BLaER1 treated with 17β-estradiol and CSF1 and Interleukin-3, amounts not matched to agents 10 nM and 100 nM (cell line): ENCODE measurements around the gene GAR1.

ENCODE experiments used
- H3K27ac ChIP-seq, 11 experiments: shearing (Covaris generic); formaldehyde crosslinking; 2 replicates each; pipeline ENCODE4 v1.8.1; 2022
- H3K27me3 ChIP-seq, 11 experiments: shearing (Covaris generic); formaldehyde crosslinking; 2 replicates each; pipeline ENCODE4 v1.8.1; 2022
- H3K36me3 ChIP-seq, 11 experiments: shearing (Covaris generic); formaldehyde crosslinking; 2 replicates each; pipeline ENCODE4 v1.8.1; 2022
- H3K4me1 ChIP-seq, 10 experiments: shearing (Covaris generic); formaldehyde crosslinking; 2 replicates each; pipeline ENCODE4 v1.8.1; 2022
- H3K4me2 ChIP-seq, 11 experiments: shearing (Covaris generic); formaldehyde crosslinking; 2 replicates each; pipeline ENCODE4 v1.8.1; 2022
- H3K4me3 ChIP-seq, 10 experiments: shearing (Covaris generic); formaldehyde crosslinking; 2 replicates each; pipeline ENCODE4 v1.8.1; 2022
- H3K9ac ChIP-seq, 11 experiments: shearing (Covaris generic); formaldehyde crosslinking; 2 replicates each; pipeline ENCODE4 v1.8.1; 2022
- H3K9me3 ChIP-seq, 11 experiments: shearing (Covaris generic); formaldehyde crosslinking; replicated peaks in 1 of 11; 2 replicates each; pipeline ENCODE4 v1.8.1; 2022
- H4K20me1 ChIP-seq, 11 experiments: shearing (Covaris generic); formaldehyde crosslinking; 2 replicates each; pipeline ENCODE4 v1.8.1; 2022
- Cebpa-rat ChIP-seq, 11 experiments: shearing (Covaris generic); IDR thresholded peaks; 2 replicates each; pipeline ENCODE4 v1.8.1; 2022

Gene GAR1

DNA sequence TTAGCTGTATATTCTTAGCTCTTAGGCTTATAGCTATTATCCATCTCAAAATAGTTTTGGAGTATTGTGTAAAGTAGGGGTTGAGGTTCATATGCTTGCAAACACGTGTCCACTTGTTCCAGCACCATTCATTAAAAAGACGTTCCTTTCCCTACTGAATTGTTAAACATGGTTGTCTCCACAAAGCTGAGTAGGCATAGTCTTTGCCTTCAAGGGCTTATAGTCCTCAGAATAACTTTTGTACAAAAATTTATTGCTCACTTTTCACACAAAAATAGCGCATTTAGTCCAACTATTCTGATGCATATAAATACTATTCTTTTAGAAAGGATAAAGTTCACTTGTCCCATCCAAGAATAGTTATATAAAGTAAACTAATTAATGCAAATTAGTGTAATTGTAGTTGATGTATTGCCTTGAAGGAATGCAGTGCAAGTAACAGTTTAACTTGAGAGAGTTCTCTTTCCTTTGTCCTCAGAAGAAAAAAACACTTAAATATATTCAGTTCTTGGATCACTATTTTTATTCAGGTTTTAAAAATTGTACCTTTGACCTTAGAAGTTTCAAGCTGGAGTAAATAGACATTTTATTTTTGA, 46.5 kb downstream of the GAR1 start:
- H3K27ac ChIP-seq = no peak overlapping the region
- peaks cover 0 to 15% (median 4%) of the 10 kb centered on the region in 11 experiments; a peak in 9 of 22 replicates for H3K36me3 ChIP-seq
- H3K4me2 ChIP-seq = no peak overlapping the region
- peaks cover 35 to 49% (median 43%) of the 10 kb centered on the region in 11 experiments for H3K9me3 ChIP-seq
- TF ChIP-seq Cebpa-rat (IDR thresholded peaks at IDR 0.05) = no peak
- no peak overlapping the region for H3K4me3 ChIP-seq
- no peaks in the 10 kb centered on the region for H4K20me1 ChIP-seq
- H3K4me1 ChIP-seq = no peaks in the 10 kb centered on the region
- no peaks in the 10 kb centered on the region for H3K27me3 ChIP-seq
- H3K9ac ChIP-seq = no peak overlapping the region

GRCh38 chr4:109864134-109864533, 48.6 kb downstream of the GAR1 start:
- H3K9me3 ChIP-seq = peaks cover 24 to 31% (median 29%) of the 10 kb centered on the region in 11 experiments
- no peak overlapping the region for H3K27ac ChIP-seq
- no peak overlapping the region for H3K9ac ChIP-seq
- no peaks in the 10 kb centered on the region for H3K27me3 ChIP-seq
- no peaks in the 10 kb centered on the region for H3K4me1 ChIP-seq
- no peaks in the 10 kb centered on the region for H4K20me1 ChIP-seq
- H3K36me3 ChIP-seq = peaks cover 0 to 25% (median under 1%) of the 10 kb centered on the region in 11 experiments; a peak in 9 of 22 replicates
- H3K4me2 ChIP-seq = no peak overlapping the region
- no peak for TF ChIP-seq Cebpa-rat (IDR thresholded peaks at IDR 0.05)
- no peak overlapping the region for H3K4me3 ChIP-seq

DNA sequence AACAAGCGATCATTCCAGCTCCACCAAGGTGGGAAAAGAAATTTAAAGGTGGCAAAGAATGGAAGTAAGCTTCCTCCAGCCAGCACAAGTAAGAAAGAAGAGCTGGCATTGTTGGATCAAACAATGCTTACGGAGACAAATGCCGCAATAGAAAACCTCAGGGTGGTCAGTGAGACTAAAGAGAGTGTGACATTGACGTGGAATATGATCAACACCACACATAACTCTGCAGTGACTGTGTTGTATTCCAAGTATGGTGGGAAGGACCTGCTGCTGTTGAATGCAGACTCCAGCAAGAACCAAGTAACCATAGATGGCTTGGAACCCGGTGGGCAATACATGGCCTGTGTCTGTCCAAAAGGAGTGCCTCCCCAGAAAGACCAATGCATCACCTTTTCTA, 54.5 kb downstream of the GAR1 start:
- no peak overlapping the region for H3K4me2 ChIP-seq
- TF ChIP-seq Cebpa-rat (IDR thresholded peaks at IDR 0.05) = no peak
- H3K27me3 ChIP-seq = no peaks in the 10 kb centered on the region

GRCh38 chr4:109872065-109872464, 56.5 kb downstream of the GAR1 start:
- Histone ChIP-seq H3K27me3 (no peaks in the 10 kb centered on the region), H3K4me2 (no peak overlapping the region), H4K20me1 (no peaks in the 10 kb centered on the region), H3K4me3 (no peak overlapping the region), H3K27ac (no peak overlapping the region), H3K4me1 (no peaks in the 10 kb centered on the region), H3K9ac (no peak overlapping the region), H3K36me3 (peaks cover 0 to 25% (median 12%) of the 10 kb centered on the region in 11 experiments; a peak in 11 of 22 replicates), H3K9me3 (no peaks in the 10 kb centered on the region)
- TF ChIP-seq Cebpa-rat (IDR thresholded peaks at IDR 0.05) = no peak

More for the DNA sequence above, 54.5 kb downstream of the GAR1 start:
- Histone ChIP-seq H3K9me3 (no peaks in the 10 kb centered on the region), H3K27ac (no peak overlapping the region), H3K36me3 (peaks cover 0 to 25% (median 12%) of the 10 kb centered on the region in 11 experiments; a peak in 11 of 22 replicates), H4K20me1 (no peaks in the 10 kb centered on the region), H3K4me3 (no peak overlapping the region), H3K9ac (no peak overlapping the region), H3K4me1 (no peaks in the 10 kb centered on the region)

DNA sequence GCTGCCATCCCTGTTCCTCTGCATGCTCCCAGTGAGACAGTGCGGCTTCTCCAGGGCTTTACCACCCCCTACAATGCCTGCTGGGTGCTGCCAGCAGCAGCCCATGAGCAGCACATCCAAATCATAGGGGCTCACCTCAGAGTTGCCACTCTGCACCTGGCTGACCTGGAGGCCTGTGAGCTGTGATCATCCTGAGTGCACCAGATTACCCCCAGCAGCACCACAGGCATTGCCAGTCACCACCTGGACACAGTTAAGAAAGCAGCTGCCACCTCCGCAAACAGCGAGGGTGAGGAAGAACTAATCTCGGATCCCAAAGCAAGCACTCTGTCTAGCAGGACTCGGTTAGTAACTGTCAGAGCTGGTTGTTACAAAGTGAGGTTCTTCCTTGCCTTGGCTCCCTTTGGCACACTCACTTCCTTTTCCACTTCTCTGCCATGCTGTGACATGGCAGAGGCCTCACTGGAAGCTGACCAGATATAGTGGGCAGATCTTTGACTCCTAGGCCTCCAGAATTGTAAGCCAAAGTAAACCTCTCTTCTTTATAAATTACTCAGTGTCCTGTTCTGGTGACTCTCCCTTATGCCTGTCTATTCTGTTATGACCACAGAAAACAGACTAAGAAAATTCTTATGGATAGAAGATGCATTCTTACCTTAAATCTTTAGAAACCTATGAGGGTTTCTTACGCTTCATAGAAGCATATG, 57.5 kb downstream of the GAR1 start:
- H3K4me1 ChIP-seq = no peaks in the 10 kb centered on the region
- H3K9ac ChIP-seq = no peak overlapping the region
- no peaks in the 10 kb centered on the region for H4K20me1 ChIP-seq
- H3K4me3 ChIP-seq = no peak overlapping the region
- H3K27ac ChIP-seq = no peak overlapping the region
- H3K9me3 ChIP-seq = no peaks in the 10 kb centered on the region
- no peak overlapping the region for H3K4me2 ChIP-seq
- H3K36me3 ChIP-seq = peaks cover 0 to 17% (median 12%) of the 10 kb centered on the region in 11 experiments; a peak in 11 of 22 replicates
- no peaks in the 10 kb centered on the region for H3K27me3 ChIP-seq
- TF ChIP-seq Cebpa-rat (IDR thresholded peaks at IDR 0.05) = no peak

DNA sequence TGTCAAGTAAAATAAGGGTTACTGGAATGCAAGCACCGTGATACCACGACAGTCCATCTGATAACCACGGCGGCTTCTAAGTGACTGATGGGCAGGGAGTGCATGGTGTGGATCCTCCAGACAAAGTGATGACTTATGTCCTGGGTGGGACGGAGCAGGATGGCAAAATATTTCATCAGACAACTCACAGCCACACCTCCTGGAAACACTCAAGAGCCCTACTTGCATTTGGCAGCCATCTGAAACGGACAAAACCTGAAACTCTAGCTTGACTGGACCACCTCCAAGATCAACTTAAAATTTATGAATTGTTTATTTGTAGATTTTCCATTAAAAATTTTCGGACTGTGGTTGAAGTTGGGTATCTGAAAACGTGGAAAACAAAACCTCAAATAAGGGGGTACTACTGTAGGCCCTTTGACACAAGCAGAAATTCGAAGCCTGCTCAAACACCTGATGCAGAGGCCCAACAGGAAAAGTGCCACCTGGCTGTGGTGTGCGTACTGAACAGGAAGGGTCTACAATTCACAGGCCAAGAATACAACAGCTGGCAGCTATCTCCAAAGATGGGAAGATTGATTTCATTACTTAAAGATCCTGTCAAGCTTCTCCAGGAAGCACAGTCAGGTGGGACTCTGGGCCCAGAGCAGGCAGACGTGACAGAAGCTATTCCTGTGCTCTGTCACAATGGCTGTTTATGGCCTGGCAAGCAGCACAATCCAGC, 58.4 kb downstream of the GAR1 start:
- no peak overlapping the region for H3K27ac ChIP-seq
- no peak for TF ChIP-seq Cebpa-rat (IDR thresholded peaks at IDR 0.05)

More for the DNA sequence above, 58.4 kb downstream of the GAR1 start:
- Histone ChIP-seq H3K4me1 (no peaks in the 10 kb centered on the region), H3K36me3 (peaks cover 0 to 16% (median 12%) of the 10 kb centered on the region in 11 experiments; a peak in 10 of 22 replicates), H3K4me2 (no peak overlapping the region), H3K9ac (no peak overlapping the region), H3K9me3 (no peaks in the 10 kb centered on the region), H3K27me3 (no peaks in the 10 kb centered on the region), H3K4me3 (no peak overlapping the region), H4K20me1 (no peaks in the 10 kb centered on the region)
